GM12878 (cell line): ENCODE data around the gene MYRF.

Experiments used
- CTCF ChIP-seq, 3 experiments: IDR thresholded peaks in 2 of 3; conservative IDR thresholded peaks in 1 of 3; 2 replicates each; pipeline ENCODE4 v1.5.1; 2011; ENCODE audit warnings: low read depth in 3 of 3, low read length in 3 of 3, mild to moderate bottlenecking in 3 of 3, control low read depth in 2 of 3, moderate library complexity in 2 of 3, inconsistent platforms in 1 of 3, mixed read lengths in 1 of 3; ENCODE audit not compliant: control insufficient read depth in 2 of 3, insufficient read depth in 1 of 3; ENCODE audit errors: extremely low read depth in 1 of 3
- DPF2 ChIP-seq: fragments of 450-650 bp; IDR thresholded peaks from 2 replicates; pipeline ENCODE4 v1.6.1; 2017; ENCODE audit warnings: mild to moderate bottlenecking
- ESRRA ChIP-seq: IDR thresholded peaks from 2 replicates; pipeline ENCODE4 v1.6.1; 2012; ENCODE audit warnings: mild to moderate bottlenecking, low read length, improper control_type of control experiment
- FOS ChIP-seq: IDR thresholded peaks from 3 replicates; pipeline ENCODE4 v1.6.1; 2011; ENCODE audit warnings: borderline replicate concordance; ENCODE audit not compliant: insufficient read length; ENCODE audit errors: extremely low read depth
- MYC ChIP-seq: IDR thresholded peaks from 2 replicates; pipeline ENCODE4 v1.6.1; 2011; ENCODE audit warnings: mild to moderate bottlenecking, low read length, moderate library complexity, inconsistent platforms; ENCODE audit not compliant: insufficient read depth, insufficient replicate concordance, insufficient read length, severe bottlenecking
- POLR2AphosphoS5 ChIP-seq: IDR thresholded peaks from 2 replicates; pipeline ENCODE4 v1.6.1; 2011; ENCODE audit warnings: mild to moderate bottlenecking, low read length, inconsistent platforms
- SMC3 ChIP-seq: IDR thresholded peaks from 2 replicates; pipeline ENCODE4 v1.6.1; 2011; ENCODE audit warnings: low read length, improper control_type of control experiment, borderline replicate concordance
- SP1 ChIP-seq: IDR thresholded peaks from one replicate; pipeline ENCODE4 v1.6.1; 2011; ENCODE audit warnings: low read depth, low read length
- SREBF2 ChIP-seq: IDR thresholded peaks from 2 replicates; pipeline ENCODE4 v1.6.1; 2012; ENCODE audit warnings: mild to moderate bottlenecking, low read length
- SUZ12 ChIP-seq: fragments of 200-600 bp; sonication (generic); IDR thresholded peaks from one replicate; pipeline ENCODE4 v1.6.1; 2018; ENCODE audit warnings: antibody characterized with exemption, mild to moderate bottlenecking; ENCODE audit not compliant: unreplicated experiment

GRCh38 chr11:61718621-61719302, 33.7 kb upstream of the MYRF start:
- no peak for TF ChIP-seq MYC
- no peak for TF ChIP-seq SP1
- no peak for TF ChIP-seq POLR2AphosphoS5
- no peak for TF ChIP-seq SREBF2
- no peak for TF ChIP-seq CTCF (IDR thresholded peaks at IDR 0.05 in 2 of 3, conservative IDR thresholded peaks at IDR 0.05 in 1 of 3; ENCODE audit: control insufficient read depth in 2 of 3, extremely low read depth in 1 of 3, insufficient read depth in 1 of 3, low read depth in 3 of 3, low read length in 3 of 3)
- no peak for TF ChIP-seq SMC3
- no peak for TF ChIP-seq DPF2
- TF ChIP-seq SUZ12 = no peak
- TF ChIP-seq FOS = no peak
- TF ChIP-seq ESRRA = no peak
